Measurements from ENCODE around the gene CDR2L. TPM values are rescaled to one million over a fixed set of nuclear protein-coding genes. Genes with fewer than 3 reads are reported as not detected.

The CDR2L gene
- polyA plus RNA-seq, 3 donors = 0.05 TPM; not detected in 2

GRCh38 chr17:74959826-74960515 is 27.5 kb upstream of the CDR2L start:
- Histone ChIP-seq H2AFZ (ENCODE audit: insufficient read depth, low read depth, low read length, poor library complexity, severe bottlenecking) (no peak overlapping the region), H3K4me3 (replicated peaks in 1 of 3; ENCODE audit: low read depth in 2 of 3, low read length in 3 of 3) (no peak overlapping the region), H4K20me1 (ENCODE audit: insufficient read depth, low read length) (no peaks in the 10 kb centered on the region), H3K36me3 (replicated peaks in 1 of 2; ENCODE audit: control insufficient read depth in 1 of 2, insufficient read depth in 2 of 2, low read length in 2 of 2) (no peaks in the 10 kb centered on the region), H3K9me3 (replicated peaks in 1 of 2; ENCODE audit: control insufficient read depth in 1 of 2, insufficient read depth in 1 of 2, low read length in 2 of 2) (peaks cover 5 to 12% of the 10 kb centered on the region in 2 donors), H3K27ac (ENCODE audit: low read depth in 1 of 2, low read length in 2 of 2) (no peak overlapping the region), H3K4me1 (ENCODE audit: control insufficient read depth in 1 of 2, insufficient read depth in 2 of 2, low read length in 2 of 2) (peaks cover 0 to 6% of the 10 kb centered on the region in 2 donors), H3K27me3 (ENCODE audit: control insufficient read depth in 2 of 2, insufficient read depth in 2 of 2, low read length in 2 of 2) (peaks cover 0 to 9% of the 10 kb centered on the region in 2 donors), H3K9ac (ENCODE audit: insufficient read depth, low read length, poor library complexity, severe bottlenecking) (no peak overlapping the region), H3K79me2 (ENCODE audit: insufficient read depth, low read length) (no peaks in the 10 kb centered on the region), H3K4me2 (replicated peaks; ENCODE audit: extremely low read depth, low read length, poor library complexity, severe bottlenecking) (no peak overlapping the region)
- Mint-ChIP-seq H3K27me3 (ENCODE audit: low read depth in 3 of 3) (peaks cover 14 to 47% (median 14%) of the 10 kb centered on the region in 3 donors), H3K9me3 (peaks cover 4 to 13% (median 10%) of the 10 kb centered on the region in 7 donors), H3K4me1 (peaks cover 7% of the 10 kb centered on the region), H3K4me3 (no peak overlapping the region), H3K27ac (peak overlapping the region in 1 of 7 donors; percentile 25), H3K36me3 (no peaks in the 10 kb centered on the region)
- WGBS (ENCODE audit: insufficient coverage) = 84% methylated on average over 6 of the region's 14 CpGs
- DNase-seq = no peak
- intact Hi-C loops (cut with micrococcal nuclease) = loop anchor here (2.0 to 10.0 kb wide), 6 partner anchors 35 to 232 kb away; partner anchors contain the start of genes OTOP2 (in 2 of the 2) and NHERF1 (in 1 of the 2)
- no peak for TF ChIP-seq CTCF (IDR thresholded peaks at IDR 0.05)

- 14% methylated on average over 10 of the region's 19 CpGs for WGBS (ENCODE audit: insufficient coverage)
- H3K27me3 Mint-ChIP-seq (ENCODE audit: low read depth in 3 of 3) = peaks cover 11 to 46% (median 14%) of the 10 kb centered on the region in 3 donors
- Histone ChIP-seq H3K4me1 (ENCODE audit: control insufficient read depth in 1 of 2, insufficient read depth in 2 of 2, low read length in 2 of 2) (peaks cover 0 to 6% of the 10 kb centered on the region in 2 donors), H2AFZ (ENCODE audit: insufficient read depth, low read depth, low read length, poor library complexity, severe bottlenecking) (no peak overlapping the region), H3K9me3 (replicated peaks in 1 of 2; ENCODE audit: control insufficient read depth in 1 of 2, insufficient read depth in 1 of 2, low read length in 2 of 2) (peaks cover 5 to 12% of the 10 kb centered on the region in 2 donors), H3K36me3 (replicated peaks in 1 of 2; ENCODE audit: control insufficient read depth in 1 of 2, insufficient read depth in 2 of 2, low read length in 2 of 2) (no peaks in the 10 kb centered on the region), H3K27me3 (ENCODE audit: control insufficient read depth in 2 of 2, insufficient read depth in 2 of 2, low read length in 2 of 2) (peaks cover 0 to 9% of the 10 kb centered on the region in 2 donors), H3K79me2 (ENCODE audit: insufficient read depth, low read length) (no peaks in the 10 kb centered on the region), H3K4me3 (replicated peaks in 1 of 3; ENCODE audit: low read depth in 2 of 3, low read length in 3 of 3) (no peak overlapping the region), H4K20me1 (ENCODE audit: insufficient read depth, low read length) (no peaks in the 10 kb centered on the region), H3K27ac (ENCODE audit: low read depth in 1 of 2, low read length in 2 of 2) (no peak overlapping the region), H3K9ac (ENCODE audit: insufficient read depth, low read length, poor library complexity, severe bottlenecking) (no peak overlapping the region), H3K4me2 (replicated peaks; ENCODE audit: extremely low read depth, low read length, poor library complexity, severe bottlenecking) (no peak overlapping the region)
- intact Hi-C loops (cut with micrococcal nuclease) = loop anchor here (2.0 to 10.0 kb wide), 5 partner anchors 36 to 232 kb away; partner anchors contain the start of gene OTOP2 (in 1 of the 2)
- peaks cover 7% of the 10 kb centered on the region for H3K4me1 Mint-ChIP-seq
- no peak for TF ChIP-seq CTCF (IDR thresholded peaks at IDR 0.05)
- peak in 2 of 3 donors; percentile 28 to 41 for DNase-seq
- H3K4me3 Mint-ChIP-seq = no peak overlapping the region
- H3K9me3 Mint-ChIP-seq = peaks cover 4 to 12% (median 10%) of the 10 kb centered on the region in 7 donors
- H3K27ac Mint-ChIP-seq = peak overlapping the region in 3 of 7 donors; percentile 3 to 70 (median 37)
- no peaks in the 10 kb centered on the region for H3K36me3 Mint-ChIP-seq
Observed at GRCh38 chr17:74960570-74961342, 26.7 kb upstream of the CDR2L start.

Measured in CD14-positive monocyte (primary cell).